KMS-11 (cell line): ENCODE data around the gene C2CD4C.

Experiments used
- H2AFZ ChIP-seq: fragments of 200-600 bp; sonication (generic); 2 replicates; pipeline ENCODE4 v1.6.1; 2016; ENCODE audit warnings: antibody characterized with exemption, mixed run types, low read depth
- H3K27ac ChIP-seq: fragments of 200-600 bp; sonication (generic); 2 replicates; pipeline ENCODE4 v1.6.1; 2016; ENCODE audit warnings: mild to moderate bottlenecking, mixed run types
- H3K27me3 ChIP-seq: fragments of 200-600 bp; sonication (generic); 2 replicates; pipeline ENCODE4 v1.6.1; 2017; ENCODE audit warnings: mild to moderate bottlenecking, low read depth, mixed run types, moderate library complexity; ENCODE audit not compliant: insufficient read depth
- H3K36me3 ChIP-seq: fragments of 200-600 bp; sonication (generic); 2 replicates; pipeline ENCODE4 v1.6.1; 2017; ENCODE audit warnings: mild to moderate bottlenecking, mixed run types; ENCODE audit not compliant: insufficient read depth
- H3K4me1 ChIP-seq: fragments of 200-600 bp; sonication (generic); 2 replicates; pipeline ENCODE4 v1.6.1; 2016; ENCODE audit warnings: mild to moderate bottlenecking, low read depth, mixed run types; ENCODE audit not compliant: poor library complexity, severe bottlenecking
- H3K4me2 ChIP-seq: fragments of 200-600 bp; sonication (generic); 2 replicates; pipeline ENCODE4 v1.7.0; 2016; ENCODE audit warnings: mild to moderate bottlenecking, mixed run types
- H3K4me3 ChIP-seq: fragments of 200-600 bp; sonication (generic); IDR thresholded peaks from 2 replicates; pipeline ENCODE4 v1.6.1; 2017; ENCODE audit warnings: low read depth, low read length, mixed read lengths; ENCODE audit not compliant: insufficient read depth
- H3K79me2 ChIP-seq: fragments of 200-600 bp; sonication (generic); 2 replicates; pipeline ENCODE4 v1.6.1; 2016; ENCODE audit warnings: low read depth, mixed run types; ENCODE audit not compliant: insufficient read depth
- H3K9ac ChIP-seq: fragments of 200-600 bp; sonication (generic); 2 replicates; pipeline ENCODE4 v1.6.1; 2016; ENCODE audit warnings: mild to moderate bottlenecking, mixed run types
- H4K20me1 ChIP-seq: fragments of 200-600 bp; sonication (generic); 2 replicates; pipeline ENCODE4 v1.6.1; 2016; ENCODE audit warnings: mild to moderate bottlenecking, mixed run types; ENCODE audit not compliant: insufficient read depth
- TF ChIP-seq, protein P1 (sequence below): fragments of 200-600 bp; sonication (generic); conservative IDR thresholded peaks from 2 replicates; pipeline ENCODE4 v1.6.1; 2017; ENCODE audit warnings: low read depth, mild to moderate bottlenecking, antibody characterized with exemption, low read length, moderate library complexity, mixed read lengths

Gene C2CD4C

DNA sequence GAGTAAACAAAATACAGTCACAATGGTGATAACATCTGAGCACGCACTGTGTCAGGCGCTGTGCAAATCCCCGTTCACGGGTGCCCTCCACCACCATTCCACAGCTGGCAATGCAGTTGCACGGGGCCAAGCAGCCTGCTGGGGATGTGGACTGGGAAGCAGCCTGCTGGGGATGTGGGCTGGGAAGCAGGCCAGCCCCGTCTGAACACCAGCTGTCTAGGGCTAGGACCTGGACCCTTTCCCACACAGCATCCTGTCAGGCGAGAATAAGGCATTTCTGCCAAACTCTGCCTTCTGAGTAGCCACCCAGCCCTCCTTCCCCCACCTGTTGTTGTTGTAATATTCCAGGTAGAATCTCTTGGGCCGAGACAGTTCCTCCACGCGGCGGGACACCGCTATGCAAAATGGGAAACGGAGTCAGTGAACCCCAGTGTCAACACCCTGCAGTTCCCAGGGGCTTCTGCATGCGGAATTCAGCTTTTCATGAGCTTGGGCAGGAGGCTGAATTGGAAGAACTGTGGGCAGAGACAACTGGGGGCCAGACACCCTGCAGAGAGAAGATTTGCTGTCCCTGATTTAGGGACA, 36.5 kb downstream of the C2CD4C start:
- Histone ChIP-seq H3K36me3 (no peaks in the 10 kb centered on the region), H4K20me1 (no peaks in the 10 kb centered on the region), H3K9ac (no peak overlapping the region), H3K4me2 (no peak overlapping the region), H3K79me2 (no peaks in the 10 kb centered on the region), H3K4me1 (no peaks in the 10 kb centered on the region), H3K4me3 (no peak overlapping the region), H3K27me3 (peaks cover 80% of the 10 kb centered on the region), H3K27ac (no peak overlapping the region), H2AFZ (no peak overlapping the region)
- TF ChIP-seq, protein P1, sequence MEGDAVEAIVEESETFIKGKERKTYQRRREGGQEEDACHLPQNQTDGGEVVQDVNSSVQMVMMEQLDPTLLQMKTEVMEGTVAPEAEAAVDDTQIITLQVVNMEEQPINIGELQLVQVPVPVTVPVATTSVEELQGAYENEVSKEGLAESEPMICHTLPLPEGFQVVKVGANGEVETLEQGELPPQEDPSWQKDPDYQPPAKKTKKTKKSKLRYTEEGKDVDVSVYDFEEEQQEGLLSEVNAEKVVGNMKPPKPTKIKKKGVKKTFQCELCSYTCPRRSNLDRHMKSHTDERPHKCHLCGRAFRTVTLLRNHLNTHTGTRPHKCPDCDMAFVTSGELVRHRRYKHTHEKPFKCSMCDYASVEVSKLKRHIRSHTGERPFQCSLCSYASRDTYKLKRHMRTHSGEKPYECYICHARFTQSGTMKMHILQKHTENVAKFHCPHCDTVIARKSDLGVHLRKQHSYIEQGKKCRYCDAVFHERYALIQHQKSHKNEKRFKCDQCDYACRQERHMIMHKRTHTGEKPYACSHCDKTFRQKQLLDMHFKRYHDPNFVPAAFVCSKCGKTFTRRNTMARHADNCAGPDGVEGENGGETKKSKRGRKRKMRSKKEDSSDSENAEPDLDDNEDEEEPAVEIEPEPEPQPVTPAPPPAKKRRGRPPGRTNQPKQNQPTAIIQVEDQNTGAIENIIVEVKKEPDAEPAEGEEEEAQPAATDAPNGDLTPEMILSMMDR = no peak

DNA sequence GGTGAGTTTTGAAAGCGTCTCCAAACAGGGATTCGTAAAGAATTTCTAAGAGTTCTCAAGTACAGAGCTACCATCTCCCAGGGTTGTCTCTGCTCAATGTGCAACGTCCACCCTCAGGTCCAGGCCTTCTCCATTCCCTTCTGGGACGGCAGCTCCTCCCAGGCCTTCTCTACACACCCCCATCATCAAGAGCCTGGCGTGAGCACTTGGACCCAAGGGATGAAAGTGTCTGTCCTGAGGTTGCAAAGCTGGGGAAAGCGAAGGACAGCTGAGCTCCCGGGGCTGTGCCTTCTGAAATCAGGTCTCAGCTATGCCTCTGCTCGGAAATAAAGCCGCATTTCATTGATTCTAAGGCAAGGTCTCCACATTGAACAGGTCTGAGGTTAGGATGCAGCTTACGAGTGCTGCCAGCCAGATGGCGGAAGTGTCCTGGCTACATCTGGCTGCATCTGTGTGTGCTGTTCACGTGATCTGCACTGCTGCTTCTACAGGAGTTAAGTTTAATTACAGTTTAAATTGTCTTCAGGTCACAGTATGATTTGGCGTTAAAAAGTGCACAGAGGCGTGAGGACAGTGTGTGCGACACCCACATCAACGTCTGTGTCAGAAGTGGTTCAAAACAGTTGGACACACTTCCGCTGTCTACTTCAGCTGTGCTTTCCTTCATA, 37.3 kb downstream of the C2CD4C start:
- no peak overlapping the region for H3K9ac ChIP-seq
- H3K4me1 ChIP-seq = no peaks in the 10 kb centered on the region
- no peak overlapping the region for H3K4me3 ChIP-seq
- no peak overlapping the region for H3K27ac ChIP-seq
- H3K79me2 ChIP-seq = no peaks in the 10 kb centered on the region
- no peak overlapping the region for H3K4me2 ChIP-seq
- H3K36me3 ChIP-seq = no peaks in the 10 kb centered on the region
- peaks cover 87% of the 10 kb centered on the region for H3K27me3 ChIP-seq
- no peaks in the 10 kb centered on the region for H4K20me1 ChIP-seq
- TF ChIP-seq, protein P1 = no peak
- no peak overlapping the region for H2AFZ ChIP-seq

DNA sequence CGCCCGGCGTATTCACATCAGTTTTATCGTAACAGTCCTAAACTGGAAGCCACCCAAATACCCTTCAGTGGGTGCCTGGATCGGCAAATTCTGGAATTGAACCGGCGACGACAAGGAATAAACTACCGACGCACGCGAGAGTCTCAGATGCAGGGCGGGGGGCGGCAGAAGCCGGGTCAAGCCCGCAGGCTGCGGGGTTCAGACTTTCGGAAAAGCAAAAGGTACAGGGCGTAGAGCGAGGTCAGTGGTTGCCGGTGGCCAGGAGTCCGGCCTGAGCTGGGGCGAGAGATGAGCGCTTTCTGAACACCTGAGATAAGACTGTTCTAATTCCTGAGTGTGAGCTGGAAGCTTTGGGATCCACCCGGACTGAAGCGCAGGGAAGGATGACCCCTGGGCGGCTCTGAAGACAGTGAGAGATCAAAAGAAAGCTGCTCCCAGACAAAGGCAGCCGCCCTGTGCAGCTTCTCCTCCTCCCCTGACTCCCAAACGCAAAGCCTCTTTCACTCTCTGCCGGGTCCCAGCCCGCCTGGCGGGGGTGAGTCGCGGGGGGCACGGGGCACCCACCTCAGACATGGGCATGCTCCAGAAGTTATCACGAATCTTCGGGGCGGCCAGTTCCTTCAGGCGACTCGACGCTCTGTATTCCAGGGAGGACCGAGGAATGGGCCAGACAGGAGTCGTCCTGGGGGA, 38.2 kb downstream of the C2CD4C start:
- H3K36me3 ChIP-seq = no peaks in the 10 kb centered on the region
- H4K20me1 ChIP-seq = no peaks in the 10 kb centered on the region
- H3K4me1 ChIP-seq = no peaks in the 10 kb centered on the region
- H3K27me3 ChIP-seq = peaks cover 88% of the 10 kb centered on the region
- TF ChIP-seq, protein P1 = no peak
- H2AFZ ChIP-seq = no peak overlapping the region
- no peak overlapping the region for H3K9ac ChIP-seq
- no peak overlapping the region for H3K27ac ChIP-seq
- H3K4me3 ChIP-seq = no peak overlapping the region
- no peaks in the 10 kb centered on the region for H3K79me2 ChIP-seq
- no peak overlapping the region for H3K4me2 ChIP-seq

DNA sequence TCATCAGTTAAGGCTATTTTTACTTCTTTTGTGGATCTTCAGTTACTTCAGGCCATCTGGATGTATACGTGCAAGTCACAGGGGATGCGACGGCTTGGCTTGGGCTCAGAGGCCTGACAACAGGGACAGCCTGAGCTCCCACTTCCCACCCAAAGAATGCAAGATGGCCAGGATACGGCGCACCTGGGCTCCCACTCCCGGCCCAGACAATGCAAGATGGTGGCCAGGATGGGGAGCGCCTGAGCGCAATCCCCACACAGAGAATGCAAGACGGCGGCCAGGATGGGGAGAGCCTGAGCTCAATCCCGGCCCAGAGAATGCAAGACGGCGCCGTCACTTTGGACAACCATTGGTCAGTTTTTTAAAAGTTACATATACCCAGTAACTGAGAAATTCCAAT, 39.1 kb downstream of the C2CD4C start:
- Histone ChIP-seq H3K4me3 (no peak overlapping the region), H4K20me1 (no peaks in the 10 kb centered on the region), H3K79me2 (no peaks in the 10 kb centered on the region), H3K4me1 (no peaks in the 10 kb centered on the region), H3K4me2 (no peak overlapping the region), H3K27ac (no peak overlapping the region), H3K36me3 (no peaks in the 10 kb centered on the region), H3K9ac (no peak overlapping the region), H2AFZ (no peak overlapping the region), H3K27me3 (peaks cover 88% of the 10 kb centered on the region)
- TF ChIP-seq, protein P1 = no peak
